MM.1S (cell line): ENCODE data around the gene PAH.

Experiments used
- DNase-seq: peaks from one replicate; pipeline ENCODE4 v3.0.0-alpha.2; 2015
- H2AFZ ChIP-seq: fragments of 300-600 bp; sonication (generic); 2 replicates; pipeline ENCODE4 v1.6.0; 2016; ENCODE audit warnings: antibody characterized with exemption, low read length
- H3F3A ChIP-seq: fragments of 300-600 bp; sonication (generic); 2 replicates; pipeline ENCODE4 v1.6.1; 2016; ENCODE audit warnings: mild to moderate bottlenecking, antibody characterized with exemption, low read length, moderate library complexity, mixed read lengths; ENCODE audit not compliant: insufficient read depth
- H3K27ac ChIP-seq: fragments of 300-600 bp; sonication (generic); 2 replicates; pipeline ENCODE4 v1.5.1; 2016; ENCODE audit warnings: mild to moderate bottlenecking, low read length
- H3K27me3 ChIP-seq: fragments of 300-600 bp; sonication (generic); replicated peaks from 2 replicates; pipeline ENCODE4 v1.6.0; 2016; ENCODE audit warnings: low read length; ENCODE audit not compliant: insufficient read depth
- H3K36me3 ChIP-seq: fragments of 300-600 bp; sonication (generic); replicated peaks from 2 replicates; pipeline ENCODE4 v1.6.1; 2016; ENCODE audit warnings: mild to moderate bottlenecking, low read length, mixed read lengths; ENCODE audit not compliant: insufficient read depth
- H3K4me1 ChIP-seq: fragments of 300-600 bp; sonication (generic); 2 replicates; pipeline ENCODE4 v1.6.1; 2016; ENCODE audit warnings: low read length, mixed read lengths
- H3K4me2 ChIP-seq: fragments of 300-600 bp; sonication (generic); 2 replicates; pipeline ENCODE4 v1.6.0; 2016; ENCODE audit warnings: low read depth, low read length
- H3K4me3 ChIP-seq: fragments of 300-600 bp; sonication (generic); 2 replicates; pipeline ENCODE4 v1.5.1; 2016; ENCODE audit warnings: low read length, mixed read lengths
- H3K79me2 ChIP-seq: fragments of 300-600 bp; sonication (generic); 2 replicates; pipeline ENCODE4 v1.6.1; 2016; ENCODE audit warnings: mixed run types, low read length, mixed read lengths
- H3K9ac ChIP-seq: fragments of 300-600 bp; sonication (generic); 2 replicates; pipeline ENCODE4 v1.6.1; 2016; ENCODE audit warnings: low read length, mixed read lengths
- H3K9me2 ChIP-seq: fragments of 300-600 bp; sonication (generic); replicated peaks from 2 replicates; pipeline ENCODE4 v1.6.1; 2016; ENCODE audit warnings: mild to moderate bottlenecking, low read length, mixed read lengths; ENCODE audit not compliant: insufficient read depth
- H3K9me3 ChIP-seq: fragments of 300-600 bp; sonication (generic); replicated peaks from 2 replicates; pipeline ENCODE4 v1.6.1; 2016; ENCODE audit warnings: mild to moderate bottlenecking, low read length, mixed read lengths; ENCODE audit not compliant: insufficient read depth
- H4K20me1 ChIP-seq: fragments of 300-600 bp; sonication (generic); 2 replicates; pipeline ENCODE4 v1.6.1; 2016; ENCODE audit warnings: mild to moderate bottlenecking, low read length, moderate library complexity, mixed read lengths; ENCODE audit not compliant: insufficient read depth
- CTCF ChIP-seq: fragments of 300-600 bp; sonication (generic); IDR thresholded peaks from 2 replicates; pipeline ENCODE4 v1.5.1; 2016; ENCODE audit warnings: antibody characterized with exemption, low read length, mixed read lengths
- EZH2 ChIP-seq: fragments of 300-600 bp; sonication (generic); optimal IDR thresholded peaks from 2 replicates; pipeline ENCODE3; 2017; ENCODE audit warnings: low read depth, mild to moderate bottlenecking, antibody characterized with exemption, low read length, mixed read lengths
- EZH2phosphoT487 ChIP-seq: fragments of 300-600 bp; sonication (generic); IDR thresholded peaks from 2 replicates; pipeline ENCODE4 v1.6.1; 2018; ENCODE audit warnings: antibody characterized with exemption, low read length

Gene PAH

GRCh38 chr12:102962532-102962931, 45.5 kb upstream of the PAH start:
- no peak for DNase-seq
- H4K20me1 ChIP-seq = no peaks in the 10 kb centered on the region
- no peak overlapping the region for H3K27ac ChIP-seq

GRCh38 chr12:102961466-102961855, 44.4 kb upstream of the PAH start:
- Histone ChIP-seq H3K9me3 (no peaks in the 10 kb centered on the region), H3K36me3 (no peaks in the 10 kb centered on the region), H3K27me3 (peaks cover 7% of the 10 kb centered on the region; the same call in 1 of the 2 replicates), H3K4me3 (no peak overlapping the region), H3K27ac (no peak overlapping the region), H3F3A (no peaks in the 10 kb centered on the region), H4K20me1 (no peaks in the 10 kb centered on the region), H2AFZ (no peak overlapping the region), H3K79me2 (no peaks in the 10 kb centered on the region), H3K9ac (no peak overlapping the region), H3K4me1 (no peaks in the 10 kb centered on the region), H3K9me2 (no peaks in the 10 kb centered on the region), H3K4me2 (no peak overlapping the region)
- TF ChIP-seq CTCF (no peak), EZH2phosphoT487 (no peak), EZH2 (no peak)
- DNase-seq = no peak

More at GRCh38 chr12:102962532-102962931, 45.5 kb upstream of the PAH start:
- Histone ChIP-seq H2AFZ (no peak overlapping the region), H3K9ac (no peak overlapping the region), H3K79me2 (no peaks in the 10 kb centered on the region), H3K9me3 (no peaks in the 10 kb centered on the region), H3K27me3 (peaks cover 7% of the 10 kb centered on the region; the same call in 1 of the 2 replicates), H3K4me2 (no peak overlapping the region), H3K4me3 (no peak overlapping the region), H3K9me2 (no peaks in the 10 kb centered on the region), H3F3A (no peaks in the 10 kb centered on the region), H3K4me1 (no peaks in the 10 kb centered on the region), H3K36me3 (no peaks in the 10 kb centered on the region)
- TF ChIP-seq CTCF = no peak
- TF ChIP-seq EZH2 = no peak
- no peak for TF ChIP-seq EZH2phosphoT487

GRCh38 chr12:102960766-102961465, 43.9 kb upstream of the PAH start:
- Histone ChIP-seq H3K36me3 (no peaks in the 10 kb centered on the region), H4K20me1 (no peaks in the 10 kb centered on the region), H3K27ac (no peak overlapping the region), H3K4me2 (no peak overlapping the region), H3K4me3 (no peak overlapping the region), H3K9me2 (no peaks in the 10 kb centered on the region), H3K79me2 (no peaks in the 10 kb centered on the region), H3F3A (no peaks in the 10 kb centered on the region), H3K4me1 (no peaks in the 10 kb centered on the region), H3K9ac (no peak overlapping the region), H3K27me3 (peaks cover 7% of the 10 kb centered on the region; the same call in 1 of the 2 replicates), H3K9me3 (no peaks in the 10 kb centered on the region), H2AFZ (no peak overlapping the region)
- DNase-seq = no peak
- no peak for TF ChIP-seq EZH2phosphoT487
- no peak for TF ChIP-seq CTCF
- no peak for TF ChIP-seq EZH2
